Duodenal mucosa (tissue), 2 donors: ENCODE data around the gene SLC29A3.

Experiments
- H3K27ac ChIP-seq: one replicate; pipeline ENCODE4 v1.7.0; 2013; ENCODE audit warnings: low read depth, low read length
- H3K27me3 ChIP-seq, 2 donors: one replicate each; pipeline ENCODE4 v1.7.0; 2013; ENCODE audit warnings: low read length in 2 of 2, control low read depth in 1 of 2; ENCODE audit not compliant: insufficient read depth in 2 of 2, control insufficient read depth in 1 of 2
- H3K36me3 ChIP-seq, 2 donors: one replicate each; pipeline ENCODE4 v1.7.0; 2013; ENCODE audit warnings: low read length in 2 of 2, control low read depth in 1 of 2; ENCODE audit not compliant: insufficient read depth in 2 of 2, control insufficient read depth in 1 of 2
- H3K4me1 ChIP-seq, 2 donors: one replicate each; pipeline ENCODE4 v1.7.0; 2013; ENCODE audit warnings: low read length in 2 of 2, control low read depth in 1 of 2; ENCODE audit not compliant: insufficient read depth in 2 of 2, control insufficient read depth in 1 of 2
- H3K4me3 ChIP-seq, 2 donors: one replicate each; pipeline ENCODE4 v1.7.0; 2013; ENCODE audit warnings: low read length in 2 of 2, low read depth in 1 of 2
- H3K9ac ChIP-seq, 2 donors: one replicate each; pipeline ENCODE4 v1.7.0; 2013; ENCODE audit warnings: low read length in 2 of 2, low read depth in 1 of 2
- H3K9me3 ChIP-seq, 2 donors: one replicate each; pipeline ENCODE4 v1.7.0; 2013; ENCODE audit warnings: low read length in 2 of 2, control low read depth in 1 of 2; ENCODE audit not compliant: control insufficient read depth in 1 of 2

SLC29A3 gene

GRCh38 chr10:71343392-71343773 lies 24.3 kb downstream of the SLC29A3 start:
- Histone ChIP-seq H3K9me3 (no peaks in the 10 kb centered on the region), H3K4me1 (peaks cover 25 to 42% of the 10 kb centered on the region in 2 donors), H3K36me3 (peaks cover 0 to 8% of the 10 kb centered on the region in 2 donors), H3K27me3 (no peaks in the 10 kb centered on the region), H3K9ac (no peak overlapping the region), H3K4me3 (no peak overlapping the region), H3K27ac (no peak overlapping the region)

GRCh38 chr10:71344154-71344925 lies 25.3 kb downstream of the SLC29A3 start:
- Histone ChIP-seq H3K36me3 (peaks cover 0 to 4% of the 10 kb centered on the region in 2 donors), H3K9me3 (no peaks in the 10 kb centered on the region), H3K4me1 (peaks cover 20 to 35% of the 10 kb centered on the region in 2 donors), H3K9ac (no peak overlapping the region), H3K4me3 (no peak overlapping the region), H3K27ac (no peak overlapping the region), H3K27me3 (no peaks in the 10 kb centered on the region)

GRCh38 chr10:71344993-71345480 lies 26.0 kb downstream of the SLC29A3 start:
- H3K9me3 ChIP-seq: no peaks in the 10 kb centered on the region
- no peaks in the 10 kb centered on the region for H3K27me3 ChIP-seq
- no peak overlapping the region for H3K4me3 ChIP-seq
- no peak overlapping the region for H3K27ac ChIP-seq
- H3K36me3 ChIP-seq: peaks cover 0 to 3% of the 10 kb centered on the region in 2 donors
- H3K9ac ChIP-seq: no peak overlapping the region
- peaks cover 13 to 29% of the 10 kb centered on the region in 2 donors for H3K4me1 ChIP-seq

GRCh38 chr10:71345694-71346093 lies 26.6 kb downstream of the SLC29A3 start:
- Histone ChIP-seq H3K4me3 (no peak overlapping the region), H3K27ac (no peak overlapping the region), H3K4me1 (peaks cover 12 to 23% of the 10 kb centered on the region in 2 donors), H3K9ac (no peak overlapping the region), H3K27me3 (no peaks in the 10 kb centered on the region), H3K9me3 (no peaks in the 10 kb centered on the region), H3K36me3 (peaks cover 0 to 3% of the 10 kb centered on the region in 2 donors)

- Histone ChIP-seq H3K27me3 (no peaks in the 10 kb centered on the region), H3K9me3 (no peaks in the 10 kb centered on the region), H3K27ac (no peak overlapping the region), H3K4me3 (no peak overlapping the region), H3K9ac (no peak overlapping the region), H3K4me1 (peaks cover 12 to 18% of the 10 kb centered on the region in 2 donors), H3K36me3 (peaks cover 0 to 3% of the 10 kb centered on the region in 2 donors)
Observed at GRCh38 chr10:71346731-71347130, 27.7 kb downstream of the SLC29A3 start.

GRCh38 chr10:71347587-71348395 lies 28.7 kb downstream of the SLC29A3 start:
- H3K27me3 ChIP-seq: no peaks in the 10 kb centered on the region
- H3K9me3 ChIP-seq: no peaks in the 10 kb centered on the region
- H3K4me1 ChIP-seq: peaks cover 12 to 20% of the 10 kb centered on the region in 2 donors
- no peak overlapping the region for H3K27ac ChIP-seq
- H3K36me3 ChIP-seq: peaks cover 0 to 3% of the 10 kb centered on the region in 2 donors
- H3K4me3 ChIP-seq: no peak overlapping the region
- no peak overlapping the region for H3K9ac ChIP-seq

- H3K9ac ChIP-seq: no peak overlapping the region
- H3K27me3 ChIP-seq: no peaks in the 10 kb centered on the region
- no peak overlapping the region for H3K27ac ChIP-seq
- no peaks in the 10 kb centered on the region for H3K9me3 ChIP-seq
- H3K4me3 ChIP-seq: no peak overlapping the region
- H3K4me1 ChIP-seq: peaks cover 5 to 9% of the 10 kb centered on the region in 2 donors
- peaks cover 0 to 3% of the 10 kb centered on the region in 2 donors for H3K36me3 ChIP-seq
Observed at GRCh38 chr10:71348850-71349249, 29.8 kb downstream of the SLC29A3 start.

GRCh38 chr10:71349406-71349805 lies 30.3 kb downstream of the SLC29A3 start:
- peaks cover 0 to 4% of the 10 kb centered on the region in 2 donors for H3K36me3 ChIP-seq
- H3K9me3 ChIP-seq: no peaks in the 10 kb centered on the region
- H3K4me1 ChIP-seq: peaks cover 0 to 5% of the 10 kb centered on the region in 2 donors
- H3K4me3 ChIP-seq: no peak overlapping the region
- H3K9ac ChIP-seq: no peak overlapping the region
- H3K27ac ChIP-seq: no peak overlapping the region
- no peaks in the 10 kb centered on the region for H3K27me3 ChIP-seq

- H3K9me3 ChIP-seq: no peaks in the 10 kb centered on the region
- no peak overlapping the region for H3K9ac ChIP-seq
- H3K27me3 ChIP-seq: no peaks in the 10 kb centered on the region
- H3K4me1 ChIP-seq: peaks cover 0 to 5% of the 10 kb centered on the region in 2 donors
- no peak overlapping the region for H3K4me3 ChIP-seq
- no peak overlapping the region for H3K27ac ChIP-seq
- H3K36me3 ChIP-seq: peaks cover 0 to 11% of the 10 kb centered on the region in 2 donors
Observed at GRCh38 chr10:71351087-71351486, 32.0 kb downstream of the SLC29A3 start.
